Endometrium (tissue), 2 donors: ENCODE results near the gene NHSL1.
"Not testable (repeated sequence)": the region's sequence is repeated elsewhere in the genome, so short reads cannot be mapped to it uniquely, and the experiment has no call there.

ENCODE experiments used
- FAIRE-seq: peaks from 2 replicates; lab custom pipeline; 2012; peaks lifted over from hg19 to GRCh38; lab: Jason Lieb, UNC
- donor health status: control.
- donor health status: control.

NHSL1 gene

GRCh38 chr6:138428944-138429598, 70.2 kb downstream of the NHSL1 start:
- FAIRE-seq, result peak; percentile 86

GRCh38 chr6:138427701-138428100, 71.6 kb downstream of the NHSL1 start:
- no peak for FAIRE-seq

DNA sequence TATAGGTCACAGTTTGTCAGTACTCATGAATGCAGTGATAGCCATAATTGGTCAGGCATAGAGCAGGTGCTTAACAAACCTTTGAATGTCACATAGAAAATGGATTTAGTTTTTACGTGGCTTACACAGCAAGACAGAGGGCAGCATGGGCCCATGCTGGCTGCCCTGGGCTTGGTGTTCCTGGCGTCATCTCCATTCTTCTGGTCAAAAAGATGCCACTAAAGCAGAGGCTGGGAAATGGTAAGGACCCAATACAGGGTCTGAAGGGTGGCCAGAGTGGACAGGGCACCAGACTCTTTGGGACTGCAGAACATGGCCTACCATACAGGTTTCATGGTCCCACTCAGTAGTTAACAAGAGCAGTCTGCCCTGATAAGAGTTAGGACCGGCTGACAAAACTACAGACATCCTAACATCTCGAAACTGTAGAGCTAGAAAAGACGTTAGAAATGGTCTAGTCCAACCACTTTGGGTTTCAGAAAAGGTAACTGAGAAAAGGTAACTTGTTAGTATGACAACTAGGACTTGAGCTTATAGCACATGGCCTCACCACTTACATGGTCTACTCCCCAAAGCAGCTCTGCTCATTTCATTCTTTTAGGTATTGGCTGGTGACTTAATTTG, 72.7 kb downstream of the NHSL1 start:
- FAIRE-seq, result no peak

GRCh38 chr6:138425256-138425655, 74.0 kb downstream of the NHSL1 start:
- FAIRE-seq, result not testable (repeated sequence)

DNA sequence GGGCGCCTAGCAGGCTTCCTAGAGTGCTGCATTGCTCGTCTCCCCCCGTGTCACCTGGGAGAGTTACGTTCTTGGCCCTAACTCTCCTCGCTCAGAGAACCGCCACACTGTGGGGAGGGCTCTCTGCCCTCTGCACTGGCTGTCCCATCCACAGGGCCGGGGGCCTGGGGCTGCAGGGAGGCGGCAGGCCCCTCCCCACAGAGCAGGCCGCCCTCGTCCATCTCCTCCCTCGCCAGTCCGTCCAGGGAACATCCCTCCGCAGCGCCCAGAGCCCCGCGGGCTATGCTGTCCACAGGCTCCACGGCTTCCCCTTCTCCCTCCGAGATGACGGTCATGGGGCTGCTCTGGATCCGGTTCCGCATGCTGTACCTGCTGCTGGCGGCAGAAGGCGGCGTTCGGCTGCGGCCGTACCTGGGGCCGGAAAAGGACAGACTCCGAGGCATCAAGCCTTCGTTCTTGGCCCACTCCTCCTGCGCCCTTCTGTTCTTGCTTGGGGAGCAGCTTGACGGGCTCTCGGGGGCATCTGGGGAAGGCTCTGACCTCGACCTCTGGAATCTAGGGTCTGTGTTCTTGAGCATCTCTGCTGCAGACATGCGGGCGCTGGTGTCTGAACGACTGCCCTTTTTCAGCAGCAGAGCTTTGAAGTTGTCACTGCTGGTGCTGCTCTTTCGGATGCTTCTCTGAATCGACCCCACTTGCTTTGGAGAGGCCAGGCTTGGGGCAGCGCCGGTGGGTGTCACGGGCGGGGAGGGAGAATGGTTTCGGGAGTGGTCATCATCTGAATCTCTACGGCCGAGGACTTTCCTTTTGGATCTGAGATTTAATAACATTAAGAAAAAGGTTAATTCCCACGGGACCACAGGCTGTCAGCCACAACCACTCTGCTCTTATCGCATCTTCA, 75.0 kb downstream of the NHSL1 start:
- no peak for FAIRE-seq

GRCh38 chr6:138422861-138423260, 76.4 kb downstream of the NHSL1 start:
- no peak for FAIRE-seq

GRCh38 chr6:138421608-138422007, 77.7 kb downstream of the NHSL1 start:
- no peak for FAIRE-seq

DNA sequence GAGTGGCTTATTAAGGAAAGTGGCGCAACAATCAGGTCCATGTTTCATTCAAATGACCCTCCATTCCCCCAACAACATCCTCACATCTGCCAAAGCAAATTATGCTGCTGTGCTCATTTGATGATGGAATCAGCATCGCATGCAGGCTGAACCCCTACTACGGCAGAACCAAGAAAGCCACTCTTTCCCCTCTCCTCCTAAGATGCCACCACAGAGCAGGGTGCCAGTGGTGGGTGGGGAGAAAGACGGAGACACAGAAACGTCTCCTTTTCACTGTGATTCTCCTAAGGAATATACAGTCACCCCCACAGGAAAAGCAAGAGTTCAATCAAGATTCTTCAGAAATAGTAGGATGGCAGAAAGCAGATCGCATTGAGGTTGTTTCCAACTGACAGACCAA, 78.2 kb downstream of the NHSL1 start:
- no peak for FAIRE-seq

GRCh38 chr6:138420356-138420755, 78.9 kb downstream of the NHSL1 start:
- no peak for FAIRE-seq

DNA sequence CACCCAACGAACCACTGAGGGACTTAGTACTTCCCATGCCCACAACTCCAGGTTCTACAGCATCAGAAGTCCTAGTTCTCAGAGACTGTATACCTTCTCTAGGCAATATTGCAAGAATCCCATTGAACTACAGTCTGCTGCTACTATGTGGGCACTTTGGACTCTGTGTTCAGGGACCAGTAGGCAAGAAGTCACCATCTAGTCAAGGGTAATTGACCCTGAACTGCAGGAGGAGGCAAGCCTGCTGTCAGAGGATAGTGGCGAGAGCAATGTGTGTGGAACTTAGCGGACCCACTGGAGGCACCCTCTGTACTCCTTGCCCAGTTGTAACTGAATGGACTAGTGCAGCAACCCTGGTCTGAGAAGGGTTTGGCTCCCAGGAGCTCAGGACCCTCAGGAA, 79.5 kb downstream of the NHSL1 start:
- FAIRE-seq, result no peak

DNA sequence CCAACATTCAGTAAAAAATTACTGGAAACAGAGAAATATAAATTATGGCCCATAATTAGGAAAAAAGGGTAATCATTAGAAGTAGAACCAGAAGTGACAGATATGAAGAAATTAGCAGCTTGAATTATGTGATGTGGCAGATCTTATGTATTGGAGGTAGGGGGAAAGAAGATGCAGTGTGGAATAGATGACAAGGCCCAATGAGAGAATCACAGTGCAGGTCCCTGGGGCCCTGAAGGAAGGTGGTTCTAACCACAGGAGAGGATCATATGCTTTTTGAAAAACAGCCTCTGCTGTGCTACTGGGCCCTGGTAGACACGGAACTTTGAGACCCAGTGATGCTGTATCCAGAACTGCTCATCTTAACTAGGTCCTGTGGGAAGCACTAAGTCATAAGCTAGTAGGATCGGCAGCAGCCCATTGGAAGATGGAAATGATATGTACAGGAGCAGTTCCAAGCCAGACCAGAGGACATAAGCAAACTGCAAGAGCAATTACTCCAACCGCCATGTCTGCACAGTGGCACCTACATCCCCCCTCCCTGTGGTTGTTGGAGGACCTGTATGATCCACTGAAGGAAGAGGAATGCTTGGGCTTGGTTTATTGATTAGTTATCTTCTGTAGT, 81.1 kb downstream of the NHSL1 start:
- no peak for FAIRE-seq

GRCh38 chr6:138417493-138418117, 81.7 kb downstream of the NHSL1 start:
- FAIRE-seq, result no peak

- FAIRE-seq, result no peak
Observed at GRCh38 chr6:138416206-138416605, 83.1 kb downstream of the NHSL1 start.

DNA sequence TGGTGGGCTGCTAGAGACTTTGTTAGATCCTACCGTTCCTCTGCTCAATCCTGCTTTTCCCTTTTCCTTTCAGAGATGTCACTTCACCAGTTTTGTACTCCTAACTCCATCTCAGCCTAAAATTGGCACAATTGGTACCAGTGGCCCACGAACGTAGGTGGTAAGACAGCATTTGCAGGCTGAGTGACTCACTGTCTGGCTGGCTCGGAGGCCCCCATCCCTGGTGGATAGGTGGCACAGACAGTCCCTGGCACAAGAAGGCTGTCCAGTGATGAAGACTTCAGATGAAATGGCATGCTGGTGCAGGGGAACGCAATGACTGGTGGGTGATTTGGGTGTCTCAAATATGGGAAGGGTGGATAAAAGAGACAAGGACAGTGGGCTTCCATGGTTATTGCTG, 84.2 kb downstream of the NHSL1 start:
- no peak for FAIRE-seq

DNA sequence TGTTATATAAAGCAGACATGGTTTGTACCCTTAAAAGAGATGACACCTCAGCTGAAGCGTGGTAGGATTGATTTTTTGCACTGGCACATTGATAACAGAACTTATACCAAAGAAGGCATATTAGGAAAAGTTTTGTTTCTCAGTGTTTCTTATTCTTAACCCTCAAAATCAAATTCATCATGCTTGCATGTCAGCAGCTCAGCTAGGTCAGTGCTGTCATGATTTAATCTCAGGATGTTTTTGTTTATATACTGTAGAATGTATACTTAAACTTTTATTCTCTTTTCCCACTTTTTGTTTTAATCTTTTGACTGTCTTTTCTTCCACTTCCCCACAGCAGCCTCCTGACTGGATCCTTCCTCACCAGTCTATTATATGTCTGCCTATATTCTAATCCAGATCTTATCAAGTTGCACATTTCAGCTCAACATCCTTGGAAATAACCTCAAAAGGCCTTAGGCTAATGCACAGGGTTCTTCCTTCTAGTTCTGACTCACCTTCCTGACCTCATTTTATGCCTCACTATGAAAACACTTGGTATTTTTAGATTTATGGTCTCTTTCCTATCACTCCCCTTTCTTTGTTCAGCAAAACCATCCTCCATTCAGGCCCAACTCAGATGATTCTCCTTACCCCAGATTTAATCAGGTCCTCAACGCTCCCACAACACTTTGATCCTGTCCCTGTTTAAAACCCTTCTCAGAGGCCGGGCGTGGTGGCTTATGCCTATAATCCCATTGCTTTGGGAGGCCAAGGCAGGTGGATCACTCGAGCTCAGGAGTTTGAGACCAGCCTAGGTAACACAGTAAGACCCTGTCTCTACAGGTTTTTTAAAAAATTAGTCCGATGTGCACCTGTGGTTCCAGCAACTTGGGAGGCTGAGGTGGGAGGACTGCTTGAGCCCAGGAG, 88.1 kb downstream of the NHSL1 start:
- FAIRE-seq, result no peak

GRCh38 chr6:138410048-138410735, 89.1 kb downstream of the NHSL1 start:
- FAIRE-seq, result no peak

- FAIRE-seq, result no peak
Observed at GRCh38 chr6:138406443-138406842, 92.9 kb downstream of the NHSL1 start.

DNA sequence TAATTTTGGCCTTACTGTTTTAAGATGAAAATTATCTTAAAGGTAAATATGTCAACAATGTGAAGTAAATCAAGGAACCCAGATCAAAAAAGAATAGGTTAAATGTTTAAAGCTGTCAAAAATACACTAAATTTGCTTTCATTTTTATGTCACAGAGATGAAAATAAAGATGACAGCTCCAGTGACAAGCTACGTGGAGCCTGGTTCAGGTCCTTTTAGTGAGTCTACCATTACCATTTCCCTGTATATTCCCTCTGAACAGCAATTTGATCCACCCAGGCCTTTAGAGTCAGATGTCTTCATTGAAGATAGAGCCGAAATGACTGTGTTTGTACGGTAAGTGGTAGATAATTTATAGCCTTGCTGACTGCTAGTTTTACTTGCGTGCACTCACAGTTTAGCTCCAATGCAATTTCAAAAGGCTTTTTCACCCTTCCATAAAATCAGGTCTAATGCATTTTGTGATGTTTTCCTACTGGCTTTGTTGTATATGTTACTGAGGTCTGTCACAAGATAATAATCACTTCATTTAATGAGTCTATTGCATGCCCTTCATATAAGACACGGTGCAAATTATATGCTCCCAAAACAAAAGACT, 93.4 kb downstream of the NHSL1 start:
- no peak for FAIRE-seq

- no peak for FAIRE-seq
Observed at GRCh38 chr6:138404666-138405337, 94.5 kb downstream of the NHSL1 start.
